ENCODE measurements around the gene BPHL. TPM values are rescaled to one million over a fixed set of nuclear protein-coding genes. Genes with fewer than 3 reads are reported as not detected.

Gene BPHL
- 8.2 and 18.9 TPM in 2 replicates for total RNA-seq

GRCh38 chr6:3118353-3119039 lies at the start of gene BPHL:
TSS of gene BPHL (plus strand) at chr6:3118711. CDS start at chr6:3118741, 30 bp downstream.

DNA sequence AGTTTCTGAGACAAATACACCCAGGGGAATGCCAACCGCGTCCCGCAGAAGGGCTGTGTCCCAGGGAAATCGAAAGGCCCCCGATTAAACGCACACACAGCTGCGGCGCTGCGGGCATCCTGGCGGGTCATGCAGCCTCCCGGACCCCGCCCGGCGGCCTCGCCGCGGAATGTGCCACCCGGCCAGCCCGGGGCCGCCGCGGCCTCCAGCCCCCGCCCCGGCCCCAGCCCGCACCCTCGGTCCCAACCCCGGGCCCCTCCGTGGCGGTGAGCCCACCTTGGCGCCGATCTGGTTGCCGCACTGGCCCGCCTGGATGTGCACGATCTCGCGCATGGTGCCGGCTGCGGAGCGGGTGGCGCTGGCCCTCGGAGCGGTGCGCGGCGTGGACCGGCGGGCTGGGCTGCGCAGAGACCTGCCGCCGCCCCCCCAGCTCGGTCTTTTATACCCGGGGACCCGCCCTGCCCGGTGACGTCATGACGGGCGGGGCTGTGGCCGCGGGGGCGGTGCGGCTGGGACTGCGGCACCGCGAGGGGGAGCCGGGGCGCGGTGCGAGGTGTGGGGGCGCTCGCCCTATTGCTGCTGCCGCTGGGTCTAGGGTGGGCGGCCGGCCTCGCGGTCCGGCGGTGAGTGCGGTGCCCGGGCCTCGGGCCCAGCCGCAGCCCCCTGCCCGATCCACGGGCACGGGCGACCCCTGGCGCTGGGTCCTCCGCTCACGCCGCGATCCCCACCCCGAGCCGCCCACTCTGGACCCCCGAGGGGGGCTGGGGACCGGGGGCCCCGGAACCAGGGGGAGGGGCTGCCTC lies 38.8 kb downstream of the BPHL start, which contains the start of gene TUBB2A:
TUBB2A (minus strand) TSS at position 414 of the 803 bp plus-strand sequence; CDS start at position 333, 81 bp downstream.

Other genes with a start within 250 kb of the BPHL start
- gene SERPINB9, start 215.4 kb upstream of the BPHL start, total RNA-seq = 1.8 and 4.9 TPM in 2 replicates
- 67.5 and 81.3 TPM in 2 replicates for gene SERPINB6, start 147.1 kb upstream of the BPHL start, total RNA-seq
- gene NQO2, start 118.8 kb upstream of the BPHL start, total RNA-seq = 10.5 and 33.9 TPM in 2 replicates
- 18.9 and 20.3 TPM in 2 replicates for gene RIPK1, start 50.2 kb upstream of the BPHL start, total RNA-seq
- gene TUBB2A, start 38.8 kb downstream of the BPHL start, total RNA-seq = 65.7 and 75.9 TPM in 2 replicates
- 3.9 and 5.1 TPM in 2 replicates for gene TUBB2B, start 108.9 kb downstream of the BPHL start, total RNA-seq
- 21.7 and 28.2 TPM in 2 replicates for gene PSMG4, start 140.2 kb downstream of the BPHL start, total RNA-seq

Measured in smooth muscle cell of the pulmonary artery (primary cell).